A673 (cell line): Measurements from ENCODE around the gene BSDC1.

Experiments
- EZH2 ChIP-seq: fragments of 200-600 bp; sonication (generic); IDR thresholded peaks from 2 replicates; pipeline ENCODE4 v1.6.1; 2017; ENCODE audit warnings: borderline replicate concordance, low read depth, mild to moderate bottlenecking, mixed read lengths, antibody characterized with exemption, low read length; ENCODE audit not compliant: poor library complexity, severe bottlenecking
- TF ChIP-seq, protein P1 (sequence below): fragments of 300-800, 200-600 bp; sonication (generic); conservative IDR thresholded peaks from 2 replicates; pipeline ENCODE4 v1.5.1; 2017; ENCODE audit warnings: low read depth, mild to moderate bottlenecking, antibody characterized with exemption, low read length, moderate library complexity, mixed read lengths

DNA sequence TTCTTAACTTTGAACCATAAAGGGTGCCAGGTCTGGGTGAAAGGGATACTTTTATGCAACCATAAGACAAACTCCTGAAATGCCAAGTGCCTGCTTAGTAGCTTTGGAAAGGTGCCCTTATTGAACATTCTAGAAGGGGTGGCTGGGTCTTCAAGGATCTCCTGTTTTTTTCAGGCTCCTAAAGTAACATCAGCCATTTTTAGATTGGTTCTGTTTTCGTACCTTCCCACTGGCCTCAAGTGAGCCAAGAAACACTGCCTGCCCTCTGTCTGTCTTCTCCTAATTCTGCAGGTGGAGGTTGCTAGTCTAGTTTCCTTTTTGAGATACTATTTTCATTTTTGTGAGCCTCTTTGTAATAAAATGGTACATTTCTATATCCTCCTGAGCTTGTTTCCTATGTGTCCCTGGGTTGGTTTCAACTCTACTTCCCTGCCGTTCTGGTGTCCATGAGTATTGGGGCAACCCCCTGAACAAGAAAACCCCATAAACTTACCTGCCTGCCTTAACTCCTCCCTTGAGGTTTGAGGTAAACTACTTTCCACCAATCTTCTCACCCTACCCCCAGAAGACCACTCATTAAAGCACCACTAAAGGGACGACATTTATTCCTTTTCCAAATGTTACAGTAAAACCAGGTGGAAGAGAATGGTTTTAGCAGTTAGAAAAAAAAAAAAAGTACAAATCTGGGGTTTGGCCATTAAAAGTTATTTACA lies 60.8 kb downstream of the BSDC1 start:
- TF ChIP-seq EZH2: no peak
- TF ChIP-seq, protein P1, sequence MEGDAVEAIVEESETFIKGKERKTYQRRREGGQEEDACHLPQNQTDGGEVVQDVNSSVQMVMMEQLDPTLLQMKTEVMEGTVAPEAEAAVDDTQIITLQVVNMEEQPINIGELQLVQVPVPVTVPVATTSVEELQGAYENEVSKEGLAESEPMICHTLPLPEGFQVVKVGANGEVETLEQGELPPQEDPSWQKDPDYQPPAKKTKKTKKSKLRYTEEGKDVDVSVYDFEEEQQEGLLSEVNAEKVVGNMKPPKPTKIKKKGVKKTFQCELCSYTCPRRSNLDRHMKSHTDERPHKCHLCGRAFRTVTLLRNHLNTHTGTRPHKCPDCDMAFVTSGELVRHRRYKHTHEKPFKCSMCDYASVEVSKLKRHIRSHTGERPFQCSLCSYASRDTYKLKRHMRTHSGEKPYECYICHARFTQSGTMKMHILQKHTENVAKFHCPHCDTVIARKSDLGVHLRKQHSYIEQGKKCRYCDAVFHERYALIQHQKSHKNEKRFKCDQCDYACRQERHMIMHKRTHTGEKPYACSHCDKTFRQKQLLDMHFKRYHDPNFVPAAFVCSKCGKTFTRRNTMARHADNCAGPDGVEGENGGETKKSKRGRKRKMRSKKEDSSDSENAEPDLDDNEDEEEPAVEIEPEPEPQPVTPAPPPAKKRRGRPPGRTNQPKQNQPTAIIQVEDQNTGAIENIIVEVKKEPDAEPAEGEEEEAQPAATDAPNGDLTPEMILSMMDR: no peak
